D721Med (cell line): ENCODE results near the gene PGLYRP4.

Experiments used
- DNase-seq: peaks from one replicate; pipeline ENCODE4 v3.0.0; 2011; ENCODE audit warnings: low spot score; ENCODE audit not compliant: insufficient read length
- FAIRE-seq: peaks from 2 replicates; lab custom pipeline; 2011; peaks lifted over from hg19 to GRCh38; lab: Jason Lieb, UNC
- CTCF ChIP-seq: IDR thresholded peaks from 2 replicates; pipeline ENCODE4 v1.5.1; 2012; ENCODE audit warnings: mild to moderate bottlenecking, control low read depth; ENCODE audit not compliant: insufficient read depth; ENCODE audit errors: missing control alignments

Gene PGLYRP4

GRCh38 chr1:153343811-153344717 is 4.6 kb downstream of the PGLYRP4 start:
- TF ChIP-seq CTCF = no peak
- FAIRE-seq = no peak
- no peak for DNase-seq

- DNase-seq (no peak), FAIRE-seq (no peak)
- TF ChIP-seq CTCF = no peak
These were observed 5.5 kb downstream of the PGLYRP4 start for GRCh38 chr1:153343040-153343681.

GRCh38 chr1:153342178-153342577 is 6.5 kb downstream of the PGLYRP4 start:
- FAIRE-seq = no peak
- no peak for TF ChIP-seq CTCF

GRCh38 chr1:153341431-153341934 is 7.2 kb downstream of the PGLYRP4 start:
- no peak for DNase-seq
- no peak for TF ChIP-seq CTCF
- no peak for FAIRE-seq

More at GRCh38 chr1:153342178-153342577, 6.5 kb downstream of the PGLYRP4 start:
- no peak for DNase-seq

- DNase-seq (no peak), FAIRE-seq (no peak)
- TF ChIP-seq CTCF = no peak
These were observed 8.3 kb downstream of the PGLYRP4 start for GRCh38 chr1:153340356-153340755.

- DNase-seq = no peak
- TF ChIP-seq CTCF = no peak
- no peak for FAIRE-seq
These were observed 8.8 kb downstream of the PGLYRP4 start for GRCh38 chr1:153339802-153340201.
